T-cell (primary cell): Measurements from ENCODE around the gene DMRT2. TPM values are rescaled to one million over a fixed set of nuclear protein-coding genes. Genes with fewer than 3 reads are reported as not detected.

Experiments used
- ATAC-seq, 4 experiments: fragments of 200-7000 bp in 3 of 4; fragments of 150-1000 bp in 1 of 4; cut with Tn5 transposase; replicated peaks in 1 of 4; 1 replicate in 3 of 4; 2 replicates in 1 of 4; pipeline ENCODE4 v1.10.0; 2021; ENCODE audit warnings: moderate library complexity in 3 of 4, mild to moderate bottlenecking in 2 of 4, moderate number of reproducible peaks in 1 of 4
- CTCF ChIA-PET, 2 donors: fragments of 300-600 bp; sonication (Branson Sonifier 250); formaldehyde crosslinking; loops; one replicate each; lab custom pipeline; 2022; ENCODE audit warnings: antibody characterized with exemption in 2 of 2; lab: Charles Lee
- POLR2A ChIA-PET, 2 donors: fragments of 300-600 bp; sonication (Branson Sonifier 250); formaldehyde crosslinking; loops; one replicate each; lab custom pipeline; 2022; ENCODE audit warnings: antibody characterized with exemption in 2 of 2; lab: Charles Lee
- DNase-seq, 35 experiments: peaks; one replicate each; pipeline versions ENCODE4 v3.0.0 to v3.0.0-alpha.2; 2013 to 2023
- H3K27ac ChIP-seq: one replicate; pipeline ENCODE4 v1.5.1; 2013; ENCODE audit warnings: low read length
- H3K27me3 ChIP-seq, 2 experiments: replicated peaks in 1 of 2; 1 replicate in 1 of 2; 2 replicates in 1 of 2; pipeline versions ENCODE4 v1.6.1 to v1.7.0; 2013; ENCODE audit warnings: low read length in 1 of 2, mixed read lengths in 1 of 2; ENCODE audit not compliant: control insufficient read depth in 2 of 2, insufficient read depth in 2 of 2; ENCODE audit errors: extremely low read depth in 1 of 2
- H3K36me3 ChIP-seq, 2 donors: 1 replicate in 1 of 2; 2 replicates in 1 of 2; pipeline versions ENCODE4 v1.6.1 to v1.7.0; 2013; ENCODE audit warnings: low read length in 1 of 2; ENCODE audit not compliant: control insufficient read depth in 2 of 2, insufficient read depth in 1 of 2; ENCODE audit errors: extremely low read depth in 1 of 2
- H3K4me1 ChIP-seq, 2 experiments: 1 replicate in 1 of 2; 2 replicates in 1 of 2; pipeline versions ENCODE4 v1.6.1 to v1.7.0; 2013; ENCODE audit warnings: low read length in 2 of 2, mixed read lengths in 1 of 2; ENCODE audit not compliant: insufficient read depth in 2 of 2, control insufficient read depth in 1 of 2; ENCODE audit errors: extremely low read depth in 1 of 2
- H3K4me3 ChIP-seq, 2 donors: 1 replicate in 1 of 2; 2 replicates in 1 of 2; pipeline versions ENCODE4 v1.5.1 to v1.7.0; 2013; ENCODE audit warnings: mild to moderate bottlenecking in 2 of 2, low read length in 1 of 2, moderate library complexity in 1 of 2; ENCODE audit not compliant: control insufficient read depth in 1 of 2; ENCODE audit errors: extremely low read depth in 1 of 2
- H3K9me3 ChIP-seq: 2 replicates; pipeline ENCODE4 v1.7.0; 2013
- H3K27ac Mint-ChIP-seq, 2 donors: one replicate each; pipeline ENCODE4 v1.8.0; 2020 to 2021; ENCODE audit warnings: mild to moderate bottlenecking in 2 of 2, mixed read lengths in 2 of 2
- H3K27me3 Mint-ChIP-seq, 2 donors: one replicate each; pipeline ENCODE4 v1.8.0; 2021 to 2022; ENCODE audit warnings: mixed read lengths in 2 of 2
- H3K36me3 Mint-ChIP-seq: one replicate; pipeline ENCODE4 v1.8.0; 2021; ENCODE audit warnings: mixed read lengths
- H3K4me1 Mint-ChIP-seq, 3 donors: one replicate each; pipeline ENCODE4 v1.8.0; 2020 to 2022; ENCODE audit warnings: mixed read lengths in 3 of 3, mild to moderate bottlenecking in 1 of 3
- H3K4me3 Mint-ChIP-seq, 3 donors: one replicate each; pipeline ENCODE4 v1.8.0; 2020 to 2022; ENCODE audit warnings: mild to moderate bottlenecking in 3 of 3, mixed read lengths in 3 of 3, moderate library complexity in 3 of 3
- H3K9me3 Mint-ChIP-seq, 3 donors: one replicate each; pipeline ENCODE4 v1.8.0; 2020 to 2022; ENCODE audit warnings: mixed read lengths in 3 of 3
- WGBS: methylation state at CpG from one replicate; pipeline ENCODE4 v1.1.5; 2013; ENCODE audit warnings: missing lambda C conversion rate; ENCODE audit not compliant: insufficient coverage; 5-methylcytosine and 5-hydroxymethylcytosine counted together
- total RNA-seq, 35 experiments: library from RNA in 6 of 35; stranded (reverse) in 6 of 35; fragments of 120-200 nt in 1 of 35; gene quantifications; one replicate each; pipeline versions ENCODE4 v1.2.1 to v1.2.4 and lab custom pipeline; 2013 to 2026

The DMRT2 gene
- total RNA-seq, 5 donors from 2014 or later (not counting 1 experiment from before 2014, with no cell fraction given): not detected

DNA sequence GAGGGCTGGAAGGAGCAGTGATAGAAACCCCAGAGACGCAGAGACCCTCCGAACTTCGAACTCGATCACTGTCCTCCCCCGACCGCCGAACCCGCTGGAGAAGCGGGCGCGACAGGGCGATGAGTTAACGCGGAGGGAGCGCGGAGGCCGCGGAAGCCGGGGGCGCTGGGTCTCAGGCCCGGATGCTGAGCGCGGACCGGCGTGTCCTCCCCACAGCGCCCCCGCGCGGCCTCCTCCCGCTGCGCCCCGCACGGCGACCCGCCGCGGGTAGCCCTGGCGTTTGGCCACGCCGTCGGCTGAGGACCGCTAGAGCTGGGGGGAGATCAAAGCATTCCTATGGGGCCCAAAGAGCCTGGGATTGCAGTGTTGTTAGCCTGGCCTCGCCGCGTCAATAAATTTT, 7.7 kb upstream of the DMRT2 start:
- Histone ChIP-seq H3K27me3 (peaks cover 18 to 59% of the 10 kb centered on the region in 2 experiments), H3K9me3 (no peaks in the 10 kb centered on the region), H3K36me3 (no peaks in the 10 kb centered on the region), H3K27ac (no peak overlapping the region), H3K4me3 (peak overlapping the region in 1 of 2 donors; percentile 32), H3K4me1 (peaks cover 0 to 36% of the 10 kb centered on the region in 2 experiments)
- H3K4me1 Mint-ChIP-seq: peaks cover 18 to 26% (median 23%) of the 10 kb centered on the region in 3 donors
- no peak overlapping the region for H3K27ac Mint-ChIP-seq
- no peaks in the 10 kb centered on the region for H3K36me3 Mint-ChIP-seq
- ATAC-seq (peak in 2 of 4 experiments; percentile 40 to 56), DNase-seq (peak in 3 of 35 experiments; percentile 20 to 30 (median 23))
- H3K27me3 Mint-ChIP-seq: peaks cover 63 to 77% of the 10 kb centered on the region in 2 donors
- WGBS: 4% methylated on average over 38 of the region's 45 CpGs
- H3K4me3 Mint-ChIP-seq: peak overlapping the region; percentile 28 to 48 (median 36)
- ChIA-PET POLR2A (no interaction called here), CTCF (no interaction called here)
- H3K9me3 Mint-ChIP-seq: peaks cover 0 to 3% (median 0%) of the 10 kb centered on the region in 3 donors

DNA sequence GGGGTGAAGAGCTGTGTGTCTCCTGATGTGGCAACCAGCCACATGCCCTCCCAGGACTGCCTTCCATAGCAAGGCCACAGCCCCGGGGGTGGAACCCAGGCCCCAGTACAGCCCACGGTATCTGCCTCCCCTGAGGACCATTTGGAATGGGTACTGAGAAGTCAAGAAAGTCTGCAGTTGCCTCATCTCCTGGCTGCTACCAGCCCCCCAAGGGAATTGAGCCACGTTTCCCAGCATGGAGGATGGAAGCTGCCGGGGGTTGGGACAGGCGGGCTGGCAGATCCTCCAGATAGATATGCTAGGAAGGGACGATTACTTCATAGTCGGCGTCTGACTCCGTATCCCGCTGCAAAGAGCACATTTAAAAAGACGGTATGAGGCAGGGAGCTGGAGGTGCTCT, 5.5 kb upstream of the DMRT2 start:
- 22% methylated on average over 11 of the region's 11 CpGs for WGBS
- no peak overlapping the region for H3K4me3 ChIP-seq
- Mint-ChIP-seq H3K27ac (peak overlapping the region in 1 of 2 donors; percentile 15), H3K4me3 (no peak overlapping the region), H3K36me3 (peaks cover 5% of the 10 kb centered on the region), H3K27me3 (peaks cover 75 to 89% of the 10 kb centered on the region in 2 donors), H3K4me1 (peaks cover 40 to 47% (median 43%) of the 10 kb centered on the region in 3 donors), H3K9me3 (peaks cover 0 to 9% (median 3%) of the 10 kb centered on the region in 3 donors)
- H3K4me1 ChIP-seq: peaks cover 0 to 52% of the 10 kb centered on the region in 2 experiments
- ChIA-PET POLR2A (no interaction called here), CTCF (no interaction called here)
- no peak for ATAC-seq
- no peaks in the 10 kb centered on the region for H3K36me3 ChIP-seq
- peaks cover 28 to 77% of the 10 kb centered on the region in 2 experiments for H3K27me3 ChIP-seq
- DNase-seq: no peak
- no peak overlapping the region for H3K27ac ChIP-seq
- no peaks in the 10 kb centered on the region for H3K9me3 ChIP-seq

- Histone ChIP-seq H3K4me1 (peaks cover 0 to 64% of the 10 kb centered on the region in 2 experiments), H3K27me3 (peaks cover 26 to 89% of the 10 kb centered on the region in 2 experiments), H3K4me3 (peak overlapping the region in 1 of 2 donors; percentile 89), H3K9me3 (no peaks in the 10 kb centered on the region), H3K27ac (no peak overlapping the region), H3K36me3 (no peaks in the 10 kb centered on the region)
- Mint-ChIP-seq H3K27me3 (peaks cover 73 to 87% of the 10 kb centered on the region in 2 donors), H3K36me3 (peaks cover 5% of the 10 kb centered on the region), H3K27ac (no peak overlapping the region), H3K4me1 (peaks cover 50 to 60% (median 57%) of the 10 kb centered on the region in 3 donors), H3K4me3 (peak overlapping the region; percentile 74 to 88 (median 83)), H3K9me3 (peaks cover 0 to 10% (median 0%) of the 10 kb centered on the region in 3 donors)
- no peak for DNase-seq
- ChIA-PET CTCF (no interaction called here), POLR2A (no interaction called here)
- 11% methylated on average over 19 of the region's 36 CpGs for WGBS
- no peak for ATAC-seq
Observed at GRCh38 chr9:1046639-1047572, 3.3 kb upstream of the DMRT2 start.

- peaks cover 52 to 62% (median 58%) of the 10 kb centered on the region in 3 donors for H3K4me1 Mint-ChIP-seq
- WGBS: 1% methylated on average over 14 of the region's 23 CpGs
Observed at GRCh38 chr9:1047591-1048230, 2.4 kb upstream of the DMRT2 start.

DNA sequence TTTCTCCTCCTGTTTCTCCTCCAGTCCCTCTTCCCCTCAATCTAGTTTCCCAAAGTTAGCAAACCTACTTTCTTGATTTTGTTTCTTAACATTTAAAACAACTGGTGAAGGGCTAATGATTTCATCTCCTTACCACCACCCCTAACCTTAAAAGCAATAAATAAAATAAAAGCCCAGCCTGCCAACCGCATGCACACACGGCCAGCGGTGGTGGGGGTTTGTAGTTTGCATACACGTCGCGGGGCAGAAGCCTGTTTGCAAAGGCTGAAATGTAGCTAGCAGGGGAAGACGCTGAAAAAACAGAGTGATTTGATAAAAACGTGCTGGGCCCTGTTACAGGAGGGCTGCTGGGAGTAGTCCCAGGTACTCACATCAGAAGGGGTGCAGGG, 1.9 kb upstream of the DMRT2 start:
- Mint-ChIP-seq H3K4me1 (peaks cover 54 to 61% (median 55%) of the 10 kb centered on the region in 3 donors), H3K27me3 (peaks cover 77 to 89% of the 10 kb centered on the region in 2 donors)

More at GRCh38 chr9:1047591-1048230, 2.4 kb upstream of the DMRT2 start:
- peak overlapping the region; percentile 51 to 89 for H3K4me3 ChIP-seq
- peak overlapping the region; percentile 74 to 88 (median 83) for H3K4me3 Mint-ChIP-seq
- H3K4me1 ChIP-seq: peaks cover 0 to 64% of the 10 kb centered on the region in 2 experiments
- peaks cover 5% of the 10 kb centered on the region for H3K36me3 Mint-ChIP-seq
- peaks cover 77 to 88% of the 10 kb centered on the region in 2 donors for H3K27me3 Mint-ChIP-seq
- H3K27me3 ChIP-seq: peaks cover 31 to 89% of the 10 kb centered on the region in 2 experiments
- no peaks in the 10 kb centered on the region for H3K9me3 ChIP-seq
- ATAC-seq: peak in 1 of 4 experiments; percentile 24
- peak overlapping the region in 1 of 2 donors; percentile 28 for H3K27ac Mint-ChIP-seq
- POLR2A ChIA-PET: no interaction called here
- peaks cover 0 to 10% (median 0%) of the 10 kb centered on the region in 3 donors for H3K9me3 Mint-ChIP-seq
- CTCF ChIA-PET: no interaction called here
- peak in 1 of 35 experiments; percentile 14 for DNase-seq
- no peak overlapping the region for H3K27ac ChIP-seq
- H3K36me3 ChIP-seq: no peaks in the 10 kb centered on the region

DNA sequence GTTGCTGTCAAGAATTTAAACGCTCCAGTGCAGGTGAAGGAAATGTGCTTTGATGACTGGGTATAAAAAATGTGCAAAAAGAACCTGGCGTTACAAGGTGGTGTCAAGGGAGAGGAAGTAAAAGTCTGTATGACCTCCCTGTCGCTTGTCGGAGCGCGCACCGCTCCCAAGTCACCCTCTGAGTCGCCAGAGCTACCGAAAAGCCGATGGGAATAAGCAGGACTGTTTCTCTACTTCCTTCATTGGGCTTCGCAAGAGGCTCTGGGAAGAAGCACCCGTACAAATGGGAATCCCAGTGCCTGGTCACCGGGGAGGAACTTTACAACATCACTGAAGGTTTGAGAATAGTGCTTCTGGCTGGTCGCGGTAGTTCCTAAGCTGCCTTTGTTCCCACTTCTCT, 1.3 kb upstream of the DMRT2 start:
- Mint-ChIP-seq H3K27me3 (peaks cover 77 to 89% of the 10 kb centered on the region in 2 donors), H3K9me3 (peaks cover 0 to 10% (median 0%) of the 10 kb centered on the region in 3 donors), H3K4me3 (peak overlapping the region; percentile 74 to 88 (median 83)), H3K4me1 (peaks cover 54 to 60% (median 55%) of the 10 kb centered on the region in 3 donors), H3K27ac (peak overlapping the region in 1 of 2 donors; percentile 29), H3K36me3 (peaks cover 5% of the 10 kb centered on the region)
- Histone ChIP-seq H3K4me1 (peaks cover 0 to 63% of the 10 kb centered on the region in 2 experiments), H3K4me3 (peak overlapping the region in 1 of 2 donors; percentile 89), H3K27me3 (peaks cover 35 to 89% of the 10 kb centered on the region in 2 experiments), H3K27ac (no peak overlapping the region), H3K9me3 (no peaks in the 10 kb centered on the region), H3K36me3 (no peaks in the 10 kb centered on the region)
- WGBS: 12% methylated on average over 11 of the region's 15 CpGs
- ATAC-seq (no peak), DNase-seq (no peak)
- CTCF ChIA-PET: no interaction called here
- POLR2A ChIA-PET: no interaction called here

More for the DNA sequence above, 1.9 kb upstream of the DMRT2 start:
- H3K4me3 Mint-ChIP-seq: peak overlapping the region; percentile 74 to 88 (median 83)
- POLR2A ChIA-PET: no interaction called here
- peaks cover 5% of the 10 kb centered on the region for H3K36me3 Mint-ChIP-seq
- WGBS: 9% methylated on average over 8 of the region's 8 CpGs
- ATAC-seq (no peak), DNase-seq (no peak)
- H3K36me3 ChIP-seq: no peaks in the 10 kb centered on the region
- peaks cover 34 to 89% of the 10 kb centered on the region in 2 experiments for H3K27me3 ChIP-seq
- CTCF ChIA-PET: no interaction called here
- peaks cover 0 to 63% of the 10 kb centered on the region in 2 experiments for H3K4me1 ChIP-seq
- peaks cover 0 to 10% (median 0%) of the 10 kb centered on the region in 3 donors for H3K9me3 Mint-ChIP-seq
- peak overlapping the region in 1 of 2 donors; percentile 28 for H3K27ac Mint-ChIP-seq
- H3K9me3 ChIP-seq: no peaks in the 10 kb centered on the region
- H3K4me3 ChIP-seq: peak overlapping the region; percentile 51 to 89
- no peak overlapping the region for H3K27ac ChIP-seq
